Lung (tissue), 12 donors: ENCODE measurements around the gene PLD4. TPM values are rescaled to one million over a fixed set of nuclear protein-coding genes. Genes with fewer than 3 reads are reported as not detected.

Experiments
- ATAC-seq: fragments of 200-7000 bp; cut with Tn5 transposase; one replicate; pipeline ENCODE4 v1.9.1; 2020; ENCODE audit warnings: moderate number of reproducible peaks; ENCODE audit not compliant: insufficient read depth, low FRiP score
- DNase-seq, 3 donors: peaks; one replicate each; pipeline ENCODE4 v3.0.0-alpha.2; 2013 to 2017
- H3K27ac ChIP-seq, 2 donors: one replicate each; pipeline ENCODE4 v1.5.1; 2013; ENCODE audit warnings: mild to moderate bottlenecking in 2 of 2, moderate library complexity in 2 of 2, control low read depth in 1 of 2, inconsistent platforms in 1 of 2, low read depth in 1 of 2, low read length in 1 of 2
- H3K27me3 ChIP-seq, 3 donors: one replicate each; pipeline ENCODE4 v1.5.1; 2013; ENCODE audit warnings: low read length in 2 of 3; ENCODE audit not compliant: control insufficient read depth in 3 of 3, insufficient read depth in 3 of 3
- H3K36me3 ChIP-seq, 4 donors: one replicate each; pipeline ENCODE4 v1.5.1; 2013; ENCODE audit warnings: low read length in 4 of 4, mild to moderate bottlenecking in 1 of 4, moderate library complexity in 1 of 4; ENCODE audit not compliant: control insufficient read depth in 4 of 4, insufficient read depth in 4 of 4
- H3K4me1 ChIP-seq, 5 donors: one replicate each; pipeline ENCODE4 v1.5.1; 2013; ENCODE audit warnings: low read length in 5 of 5, mild to moderate bottlenecking in 2 of 5, moderate library complexity in 1 of 5; ENCODE audit not compliant: control insufficient read depth in 5 of 5, insufficient read depth in 5 of 5
- H3K4me3 ChIP-seq: one replicate; pipeline ENCODE4 v1.5.1; 2013; ENCODE audit warnings: mild to moderate bottlenecking, control low read depth, moderate library complexity
- H3K9ac ChIP-seq, 2 donors: one replicate each; pipeline ENCODE4 v1.5.1; 2013; ENCODE audit warnings: low read length in 2 of 2, control low read depth in 1 of 2; ENCODE audit not compliant: insufficient read depth in 1 of 2
- H3K9me3 ChIP-seq, 4 donors: one replicate each; pipeline ENCODE4 v1.5.1; 2013; ENCODE audit warnings: low read length in 3 of 4, mild to moderate bottlenecking in 1 of 4, moderate library complexity in 1 of 4; ENCODE audit not compliant: control insufficient read depth in 4 of 4, insufficient read depth in 3 of 4
- WGBS, 2 donors: extraction: QIAGEN DNeasy Blood & Tissue Kit; methylation state at CpG; one replicate each; pipeline ENCODE4 v1.1.7; 2013; 5-methylcytosine and 5-hydroxymethylcytosine counted together
- polyA plus RNA-seq, 2 donors: library from polyadenylated mRNA; stranded (reverse); fragments of 200-250 nt; gene quantifications; one replicate each; pipeline ENCODE4 v1.2.1, GENCODE V29; 2013
- total RNA-seq, 2 donors: library from RNA; depleted of rRNA in 1 of 2; stranded (reverse); fragments of >200 nt in 1 of 2; gene quantifications; one replicate each; pipeline ENCODE4 v1.2.1, GENCODE V29; 2014 to 2021
- TF ChIP-seq, protein P1 (sequence below): IDR thresholded peaks from 2 replicates; pipeline ENCODE4 v1.5.1; 2012; ENCODE audit warnings: mild to moderate bottlenecking; ENCODE audit errors: control extremely low read depth, extremely low read depth
- donor health status: control.
- donor health status: control.
- donor health status: Bipolar disorder and iron deficiency.
- donor health status: healthy.
- donor health status: DM: yes; HTN: yes; CAD: no.

The PLD4 gene
- total and polyA plus RNA-seq, 4 donors, result 0.71 to 6.3 (median 0.88) TPM

DNA sequence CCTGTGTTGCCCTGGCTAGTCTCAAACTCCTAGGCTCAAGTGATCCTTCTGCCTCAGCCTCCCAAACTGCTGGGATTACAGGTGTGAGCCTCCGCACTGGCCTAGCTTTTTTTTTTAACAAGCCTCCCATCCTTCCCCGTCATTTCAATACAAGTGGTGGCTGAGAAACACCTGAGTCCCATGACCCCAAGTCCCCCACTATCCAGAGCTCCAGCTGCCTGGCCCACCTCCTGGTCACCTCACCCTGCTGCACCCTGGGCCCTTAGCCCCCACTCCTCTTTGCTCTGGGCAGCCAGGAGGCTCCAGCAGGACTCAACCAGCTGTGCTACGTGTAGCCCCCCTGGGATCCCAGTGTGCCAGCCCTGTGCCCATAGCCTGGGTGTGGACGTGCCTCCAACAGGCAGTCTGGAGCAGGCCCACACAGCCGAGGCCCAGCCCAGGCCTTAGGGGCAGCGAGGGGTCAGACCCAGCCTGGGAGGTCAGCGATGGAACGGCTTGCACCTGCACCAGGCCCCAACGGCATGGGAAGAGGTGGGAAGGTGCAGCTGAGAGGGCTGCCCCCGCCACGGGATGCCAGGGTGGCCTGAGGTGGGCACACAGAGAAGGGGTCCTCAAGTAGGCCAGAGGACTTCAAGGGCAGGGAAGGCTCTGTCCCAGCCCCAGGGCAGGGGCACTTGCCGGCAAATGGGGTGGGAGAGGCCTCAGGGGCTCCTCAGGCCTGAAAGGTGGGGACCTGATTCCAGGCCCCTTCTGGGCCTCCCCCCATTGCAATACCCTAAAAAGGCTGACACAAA, 47.0 kb downstream of the PLD4 start:
- WGBS, 2 donors, result 94% methylated on average over 12 of the region's 12 CpGs
- TF ChIP-seq, protein P1, sequence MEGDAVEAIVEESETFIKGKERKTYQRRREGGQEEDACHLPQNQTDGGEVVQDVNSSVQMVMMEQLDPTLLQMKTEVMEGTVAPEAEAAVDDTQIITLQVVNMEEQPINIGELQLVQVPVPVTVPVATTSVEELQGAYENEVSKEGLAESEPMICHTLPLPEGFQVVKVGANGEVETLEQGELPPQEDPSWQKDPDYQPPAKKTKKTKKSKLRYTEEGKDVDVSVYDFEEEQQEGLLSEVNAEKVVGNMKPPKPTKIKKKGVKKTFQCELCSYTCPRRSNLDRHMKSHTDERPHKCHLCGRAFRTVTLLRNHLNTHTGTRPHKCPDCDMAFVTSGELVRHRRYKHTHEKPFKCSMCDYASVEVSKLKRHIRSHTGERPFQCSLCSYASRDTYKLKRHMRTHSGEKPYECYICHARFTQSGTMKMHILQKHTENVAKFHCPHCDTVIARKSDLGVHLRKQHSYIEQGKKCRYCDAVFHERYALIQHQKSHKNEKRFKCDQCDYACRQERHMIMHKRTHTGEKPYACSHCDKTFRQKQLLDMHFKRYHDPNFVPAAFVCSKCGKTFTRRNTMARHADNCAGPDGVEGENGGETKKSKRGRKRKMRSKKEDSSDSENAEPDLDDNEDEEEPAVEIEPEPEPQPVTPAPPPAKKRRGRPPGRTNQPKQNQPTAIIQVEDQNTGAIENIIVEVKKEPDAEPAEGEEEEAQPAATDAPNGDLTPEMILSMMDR, result no peak
- Histone ChIP-seq H3K27ac (peak overlapping the region in 1 of 2 donors; percentile 92), H3K4me1 (peaks cover 5 to 53% (median 19%) of the 10 kb centered on the region in 5 donors), H3K9ac (no peak overlapping the region), H3K27me3 (no peaks in the 10 kb centered on the region), H3K36me3 (no peaks in the 10 kb centered on the region), H3K4me3 (no peak overlapping the region), H3K9me3 (peaks cover 0 to 3% (median 0%) of the 10 kb centered on the region in 4 donors)
- DNase-seq, result no peak
- no peak for ATAC-seq

DNA sequence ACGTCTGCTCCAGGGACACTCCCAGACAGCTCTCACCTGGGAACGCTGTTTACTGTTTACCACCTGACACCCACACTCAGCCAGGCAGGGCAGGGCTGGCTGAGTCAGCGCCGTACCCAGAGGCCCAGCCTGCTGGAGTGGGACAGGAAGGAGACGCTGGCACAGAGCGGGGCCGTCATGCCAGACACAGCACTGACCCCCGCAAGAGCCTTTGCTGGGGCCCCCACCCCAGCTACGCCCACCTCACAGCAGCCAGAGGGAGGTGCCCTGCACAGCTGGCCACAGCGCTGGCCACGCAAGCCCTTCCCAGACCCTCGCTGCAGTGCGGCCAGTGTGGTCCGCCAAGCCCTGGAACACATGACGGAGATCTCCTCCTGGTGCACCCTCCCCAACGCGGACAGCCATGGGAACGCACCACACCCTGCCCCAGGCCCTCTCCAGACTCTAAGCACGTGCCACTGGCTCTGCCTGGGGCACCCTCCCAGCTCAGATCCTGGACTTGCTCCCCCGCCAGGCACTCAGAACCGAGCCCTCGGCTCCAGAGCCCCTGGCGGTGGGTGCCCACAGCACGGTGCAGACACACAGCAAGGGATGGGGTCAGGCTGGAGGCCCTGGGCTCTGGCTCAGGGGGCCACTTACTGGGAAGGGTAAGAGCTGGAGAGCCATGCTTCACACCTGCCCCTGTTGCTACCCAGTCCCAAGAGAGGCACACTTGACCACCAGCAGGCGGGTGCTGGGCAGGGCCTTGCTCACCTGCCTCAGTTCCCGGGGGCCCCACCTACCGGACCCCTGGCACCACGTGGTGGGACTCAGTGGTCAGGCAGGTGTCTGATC, 47.8 kb downstream of the PLD4 start:
- H3K27ac ChIP-seq, result peak overlapping the region in 1 of 2 donors; percentile 92
- H3K9me3 ChIP-seq, result peaks cover 0 to under 1% (median 0%) of the 10 kb centered on the region in 4 donors
- peaks cover 5 to 50% (median 14%) of the 10 kb centered on the region in 5 donors for H3K4me1 ChIP-seq
- H3K4me3 ChIP-seq, result no peak overlapping the region
- peak; percentile 40 for ATAC-seq
- no peaks in the 10 kb centered on the region for H3K36me3 ChIP-seq
- peak in 2 of 3 donors; percentile 16 to 34 for DNase-seq
- no peak overlapping the region for H3K9ac ChIP-seq
- H3K27me3 ChIP-seq, result peaks cover 0 to under 1% (median 0%) of the 10 kb centered on the region in 3 donors
- 57 to 78% methylated on average over 28 of the region's 28 CpGs for WGBS, 2 donors
- TF ChIP-seq, protein P1, result no peak

DNA sequence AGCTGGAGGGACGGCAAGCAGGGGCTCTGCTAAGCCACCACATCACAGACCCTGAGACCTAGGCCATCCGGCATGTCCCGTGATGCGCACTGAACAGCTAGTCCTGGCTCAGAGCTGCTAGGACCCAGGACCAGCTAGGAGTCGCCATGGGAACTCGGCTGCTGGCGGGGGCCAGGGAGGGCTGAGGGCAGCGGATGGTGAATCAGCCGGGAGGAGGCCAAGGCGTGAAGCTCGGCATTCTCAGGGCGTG, 48.4 kb downstream of the PLD4 start:
- TF ChIP-seq, protein P1, result no peak
- Histone ChIP-seq H3K9me3 (no peaks in the 10 kb centered on the region), H3K27ac (peak overlapping the region in 1 of 2 donors; percentile 92), H3K4me1 (peaks cover 5 to 49% (median 12%) of the 10 kb centered on the region in 5 donors), H3K27me3 (peaks cover 0 to 2% (median 0%) of the 10 kb centered on the region in 3 donors), H3K4me3 (no peak overlapping the region), H3K9ac (no peak overlapping the region), H3K36me3 (no peaks in the 10 kb centered on the region)
- ATAC-seq (peak; percentile 49), DNase-seq (peak; percentile 38 to 59 (median 49))
- WGBS, 2 donors, result 52 to 68% methylated on average over 12 of the region's 12 CpGs
